SK-N-SH (cell line): ENCODE measurements around the gene SGPL1. TPM values are rescaled to one million over a fixed set of nuclear protein-coding genes. Genes with fewer than 3 reads are reported as not detected.

ENCODE experiments used
- CTCF ChIA-PET: fragments of 300-600, 350-600 bp; formaldehyde crosslinking; extraction: SDS; loops from one replicate; lab custom pipeline; 2021; lab: Yijun Ruan, JAX
- POLR2A ChIA-PET: fragments of 350-600 bp; sonication (Branson Sonifier 250); formaldehyde crosslinking; extraction: SDS; loops from one replicate; lab custom pipeline; 2020; ENCODE audit warnings: antibody characterized with exemption, inconsistent platforms; lab: Yijun Ruan, JAX
- DNase-seq: peaks from one replicate; pipeline ENCODE4 v3.0.0; 2012
- H2AFZ ChIP-seq: fragments of 200-600 bp; sonication (generic); 2 replicates; pipeline ENCODE4 v1.8.1; 2016; ENCODE audit warnings: antibody characterized with exemption, mild to moderate bottlenecking, low read depth
- H3F3A ChIP-seq: fragments of 200-600 bp; sonication (generic); replicated peaks from 2 replicates; pipeline ENCODE3; 2016; ENCODE audit warnings: antibody characterized with exemption, mild to moderate bottlenecking; ENCODE audit not compliant: insufficient read depth
- H3K27ac ChIP-seq, 2 experiments: fragments of 200-500 bp in 1 of 2; fragments of 200-600 bp in 1 of 2; sonication (Bioruptor generic) in 1 of 2; sonication (generic), shearing (Covaris generic) in 1 of 2; 2 replicates each; pipeline versions ENCODE4 v1.5.1 to v1.6.1; 2014 to 2016; ENCODE audit warnings: low read depth in 2 of 2, inconsistent platforms in 1 of 2, low read length in 1 of 2, mild to moderate bottlenecking in 1 of 2, mixed read lengths in 1 of 2
- H3K27me3 ChIP-seq: fragments of 200-600 bp; sonication (generic), shearing (Covaris generic); 2 replicates; pipeline ENCODE4 v1.6.1; 2016; ENCODE audit warnings: mixed run types; ENCODE audit not compliant: insufficient read depth
- H3K36me3 ChIP-seq, 2 experiments: fragments of 200-500 bp in 1 of 2; fragments of 200-600 bp in 1 of 2; sonication (Bioruptor generic) in 1 of 2; sonication (generic) in 1 of 2; replicated peaks in 1 of 2; 2 replicates each; pipeline versions ENCODE3 to v1.5.1; 2014 to 2016; ENCODE audit warnings: low read length in 1 of 2, mild to moderate bottlenecking in 1 of 2; ENCODE audit not compliant: insufficient read depth in 2 of 2, control insufficient read depth in 1 of 2
- H3K4me1 ChIP-seq, 2 experiments: fragments of 200-500 bp in 1 of 2; fragments of 200-600 bp in 1 of 2; sonication (Bioruptor generic) in 1 of 2; sonication (generic), shearing (Covaris generic) in 1 of 2; 2 replicates each; pipeline versions ENCODE4 v1.5.1 to v1.6.1; 2014 to 2016; ENCODE audit warnings: low read depth in 1 of 2, low read length in 1 of 2, mixed run types in 1 of 2; ENCODE audit not compliant: insufficient read depth in 2 of 2, control insufficient read depth in 1 of 2
- H3K4me2 ChIP-seq: fragments of 200-600 bp; sonication (generic), shearing (Covaris generic); 2 replicates; pipeline ENCODE4 v1.6.1; 2017; ENCODE audit warnings: mixed run types
- H3K4me3 ChIP-seq, 2 experiments: fragments of 200-500 bp in 1 of 2; fragments of 200-600 bp in 1 of 2; sonication (Bioruptor generic) in 1 of 2; sonication (generic), shearing (Covaris generic) in 1 of 2; 2 replicates each; pipeline versions ENCODE4 v1.5.1 to v1.8.1; 2014 to 2016; ENCODE audit warnings: low read depth in 2 of 2, inconsistent platforms in 1 of 2, low read length in 1 of 2, mild to moderate bottlenecking in 1 of 2, mixed read lengths in 1 of 2, moderate library complexity in 1 of 2
- H3K79me2 ChIP-seq: fragments of 200-600 bp; sonication (generic); 2 replicates; pipeline ENCODE4 v1.8.1; 2017; ENCODE audit warnings: mild to moderate bottlenecking; ENCODE audit not compliant: insufficient read depth
- H3K9ac ChIP-seq: fragments of 200-600 bp; sonication (generic); 2 replicates; pipeline ENCODE4 v1.6.1; 2017; ENCODE audit warnings: mixed run types
- H3K9me2 ChIP-seq: fragments of 200-600 bp; sonication (generic); 2 replicates; pipeline ENCODE4 v1.6.1; 2017; ENCODE audit warnings: mixed run types
- H3K9me3 ChIP-seq: fragments of 200-600 bp; sonication (generic); 2 replicates; pipeline ENCODE4 v1.6.1; 2017; ENCODE audit warnings: mixed run types, mild to moderate bottlenecking, moderate library complexity
- H4K20me1 ChIP-seq: fragments of 200-600 bp; sonication (generic); 2 replicates; pipeline ENCODE4 v1.6.1; 2017; ENCODE audit warnings: mild to moderate bottlenecking, mixed run types; ENCODE audit not compliant: insufficient read depth
- EP300 ChIP-seq, 2 experiments: IDR thresholded peaks; 2 replicates each; pipeline versions ENCODE4 v1.4.0 to v1.6.1; 2012; ENCODE audit warnings: borderline replicate concordance in 1 of 2, low read depth in 1 of 2, low read length in 1 of 2
- FOSL2 ChIP-seq: IDR thresholded peaks from 2 replicates; pipeline ENCODE4 v1.4.0; 2012; ENCODE audit warnings: low read depth, mild to moderate bottlenecking, moderate library complexity, borderline replicate concordance
- FOXJ3 ChIP-seq: sonication (generic); formaldehyde crosslinking; IDR thresholded peaks from 2 replicates; pipeline ENCODE4 v1.5.1; 2020; ENCODE audit warnings: mild to moderate bottlenecking, missing genetic modification reagents
- NRF1 ChIP-seq: IDR thresholded peaks from 2 replicates; pipeline ENCODE4 v1.6.1; 2012; ENCODE audit warnings: low read depth, mild to moderate bottlenecking, low read length
- RFX5 ChIP-seq: IDR thresholded peaks from 2 replicates; pipeline ENCODE4 v1.6.1; 2012; ENCODE audit warnings: mild to moderate bottlenecking, improper control_type of control experiment, low read length
- RXRA ChIP-seq: IDR thresholded peaks from 2 replicates; pipeline ENCODE4 v1.4.0; 2012; ENCODE audit warnings: low read depth, mild to moderate bottlenecking, borderline replicate concordance
- TAF1 ChIP-seq: IDR thresholded peaks from 2 replicates; pipeline ENCODE4 v1.6.1; 2012; ENCODE audit warnings: low read depth, mild to moderate bottlenecking, low read length, moderate library complexity, borderline replicate concordance
- TEAD4 ChIP-seq: IDR thresholded peaks from 2 replicates; pipeline ENCODE4 v1.4.0; 2012; ENCODE audit warnings: mild to moderate bottlenecking, borderline replicate concordance; ENCODE audit not compliant: insufficient read depth
- YY1 ChIP-seq: IDR thresholded peaks from 2 replicates; pipeline ENCODE4 v1.4.0; 2012; ENCODE audit warnings: low read depth, mild to moderate bottlenecking
- WGBS: methylation state at CpG from one replicate; pipeline ENCODE4 v1.1.6; 2017; ENCODE audit warnings: low lambda C conversion rate; 5-methylcytosine and 5-hydroxymethylcytosine counted together
- polyA plus RNA-seq, 3 experiments: library from polyadenylated mRNA; depleted of rRNA; stranded (reverse); fragments of >200 nt; gene quantifications; 2 replicates each; pipeline ENCODE4 v1.2.3, GENCODE V29; 2012
- TF ChIP-seq, protein P1 (sequence below): fragments of 200-600 bp; sonication (generic); IDR thresholded peaks from 2 replicates; pipeline ENCODE4 v1.6.1; 2017; ENCODE audit warnings: antibody characterized with exemption, mild to moderate bottlenecking, moderate library complexity
- TF ChIP-seq, protein P2 (sequence below): IDR thresholded peaks from 2 replicates; pipeline ENCODE4; 2012
- TF ChIP-seq, protein P3 (sequence below): IDR thresholded peaks from 2 replicates; pipeline ENCODE4 v1.4.0; 2012; ENCODE audit warnings: low read depth, borderline replicate concordance
- TF ChIP-seq, protein P4 (sequence below): IDR thresholded peaks from 2 replicates; pipeline ENCODE4 v1.4.0; 2012; ENCODE audit warnings: low read depth
- TF ChIP-seq, protein P5 (sequence below): fragments of 150-350 bp; IDR thresholded peaks from 2 replicates; pipeline ENCODE4 v1.6.1; 2016; ENCODE audit warnings: mild to moderate bottlenecking, low read depth, low read length

SGPL1 gene
- polyA plus RNA-seq, 1 of the 3 experiments (the other 2 are of a cell fraction) = 11.8 TPM

DNA sequence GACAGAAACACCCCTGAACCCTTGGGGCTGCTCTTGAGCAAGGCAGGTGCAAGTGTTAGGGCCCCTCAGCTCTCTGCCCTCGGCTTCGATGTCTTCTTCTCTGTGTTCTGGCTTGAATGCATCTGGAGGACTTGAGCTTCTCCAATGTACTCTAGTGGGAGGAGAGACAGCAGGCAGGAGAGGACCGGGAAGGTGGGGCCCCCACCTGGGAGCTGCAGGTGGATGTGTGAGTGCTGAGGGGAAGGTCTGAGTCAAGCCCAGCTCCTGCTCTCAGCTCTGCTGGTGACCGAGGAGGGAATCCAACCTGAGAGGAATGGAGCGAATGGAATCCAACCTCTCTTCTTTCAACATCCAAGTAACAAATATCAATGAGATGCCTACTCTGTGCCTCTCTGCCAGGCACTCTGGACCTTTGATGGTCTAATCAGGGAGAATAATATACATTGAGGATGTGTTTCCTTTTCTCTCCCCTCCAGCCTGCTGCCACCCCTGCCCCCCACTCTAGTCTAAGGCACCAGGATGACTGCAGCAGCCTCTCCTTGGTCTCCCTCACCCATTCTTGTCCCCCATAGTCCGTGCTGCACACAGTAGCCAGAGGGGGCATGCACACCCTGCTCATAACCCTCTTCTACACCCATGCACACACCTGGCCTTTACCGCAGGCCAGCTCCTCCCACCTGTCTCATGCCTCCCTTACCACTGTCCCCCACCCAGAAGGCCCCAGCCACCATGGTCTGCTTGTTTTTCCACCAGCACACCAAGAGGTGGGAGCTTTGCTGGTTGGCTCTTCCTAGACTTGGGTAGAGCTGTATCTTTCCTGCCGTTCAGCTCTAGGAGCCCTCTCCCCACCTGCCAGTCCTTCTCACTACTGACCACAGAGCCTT is 44.2 kb upstream of the SGPL1 start:
- no peaks in the 10 kb centered on the region for H3K9me2 ChIP-seq
- no peaks in the 10 kb centered on the region for H3F3A ChIP-seq
- peak; percentile 7 for DNase-seq
- ChIA-PET POLR2A (no interaction called here), CTCF (interaction anchor here (0.8 to 1.7 kb wide), 2 partner anchors 12 to 310 kb away, joined by 4 to 9 read pairs; no protein-coding TSS in a partner anchor)
- H3K9ac ChIP-seq = no peak overlapping the region
- no peaks in the 10 kb centered on the region for H3K9me3 ChIP-seq
- no peak overlapping the region for H3K4me2 ChIP-seq
- no peak overlapping the region for H3K27ac ChIP-seq
- H4K20me1 ChIP-seq = no peaks in the 10 kb centered on the region
- no peak overlapping the region for H2AFZ ChIP-seq
- no peaks in the 10 kb centered on the region for H3K36me3 ChIP-seq
- TF ChIP-seq TEAD4 (no peak), RFX5 (no peak), TAF1 (no peak), EP300 (IDR thresholded peaks at IDR 0.05; ENCODE audit: borderline replicate concordance in 1 of 2, low read depth in 1 of 2, low read length in 1 of 2) (no peak), FOSL2 (no peak), RXRA (no peak), NRF1 (no peak), FOXJ3 (CRISPR knock-in tag) (no peak)
- TF ChIP-seq, protein P1, sequence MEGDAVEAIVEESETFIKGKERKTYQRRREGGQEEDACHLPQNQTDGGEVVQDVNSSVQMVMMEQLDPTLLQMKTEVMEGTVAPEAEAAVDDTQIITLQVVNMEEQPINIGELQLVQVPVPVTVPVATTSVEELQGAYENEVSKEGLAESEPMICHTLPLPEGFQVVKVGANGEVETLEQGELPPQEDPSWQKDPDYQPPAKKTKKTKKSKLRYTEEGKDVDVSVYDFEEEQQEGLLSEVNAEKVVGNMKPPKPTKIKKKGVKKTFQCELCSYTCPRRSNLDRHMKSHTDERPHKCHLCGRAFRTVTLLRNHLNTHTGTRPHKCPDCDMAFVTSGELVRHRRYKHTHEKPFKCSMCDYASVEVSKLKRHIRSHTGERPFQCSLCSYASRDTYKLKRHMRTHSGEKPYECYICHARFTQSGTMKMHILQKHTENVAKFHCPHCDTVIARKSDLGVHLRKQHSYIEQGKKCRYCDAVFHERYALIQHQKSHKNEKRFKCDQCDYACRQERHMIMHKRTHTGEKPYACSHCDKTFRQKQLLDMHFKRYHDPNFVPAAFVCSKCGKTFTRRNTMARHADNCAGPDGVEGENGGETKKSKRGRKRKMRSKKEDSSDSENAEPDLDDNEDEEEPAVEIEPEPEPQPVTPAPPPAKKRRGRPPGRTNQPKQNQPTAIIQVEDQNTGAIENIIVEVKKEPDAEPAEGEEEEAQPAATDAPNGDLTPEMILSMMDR = no peak
- TF ChIP-seq, protein P2, sequence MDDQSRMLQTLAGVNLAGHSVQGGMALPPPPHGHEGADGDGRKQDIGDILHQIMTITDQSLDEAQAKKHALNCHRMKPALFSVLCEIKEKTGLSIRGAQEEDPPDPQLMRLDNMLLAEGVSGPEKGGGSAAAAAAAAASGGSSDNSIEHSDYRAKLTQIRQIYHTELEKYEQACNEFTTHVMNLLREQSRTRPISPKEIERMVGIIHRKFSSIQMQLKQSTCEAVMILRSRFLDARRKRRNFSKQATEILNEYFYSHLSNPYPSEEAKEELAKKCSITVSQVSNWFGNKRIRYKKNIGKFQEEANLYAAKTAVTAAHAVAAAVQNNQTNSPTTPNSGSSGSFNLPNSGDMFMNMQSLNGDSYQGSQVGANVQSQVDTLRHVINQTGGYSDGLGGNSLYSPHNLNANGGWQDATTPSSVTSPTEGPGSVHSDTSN = no peak
- TF ChIP-seq, protein P3, sequence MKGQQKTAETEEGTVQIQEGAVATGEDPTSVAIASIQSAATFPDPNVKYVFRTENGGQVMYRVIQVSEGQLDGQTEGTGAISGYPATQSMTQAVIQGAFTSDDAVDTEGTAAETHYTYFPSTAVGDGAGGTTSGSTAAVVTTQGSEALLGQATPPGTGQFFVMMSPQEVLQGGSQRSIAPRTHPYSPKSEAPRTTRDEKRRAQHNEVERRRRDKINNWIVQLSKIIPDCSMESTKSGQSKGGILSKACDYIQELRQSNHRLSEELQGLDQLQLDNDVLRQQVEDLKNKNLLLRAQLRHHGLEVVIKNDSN = no peak
- TF ChIP-seq, all 33 proteins: peak for 0
- Histone ChIP-seq H3K4me1 (no peaks in the 10 kb centered on the region; a peak in 1 of 4 replicates), H3K27me3 (no peaks in the 10 kb centered on the region; the same call in 1 of the 2 replicates), H3K79me2 (no peaks in the 10 kb centered on the region), H3K4me3 (no peak overlapping the region)
- 60% methylated on average over 8 of the region's 8 CpGs for WGBS

DNA sequence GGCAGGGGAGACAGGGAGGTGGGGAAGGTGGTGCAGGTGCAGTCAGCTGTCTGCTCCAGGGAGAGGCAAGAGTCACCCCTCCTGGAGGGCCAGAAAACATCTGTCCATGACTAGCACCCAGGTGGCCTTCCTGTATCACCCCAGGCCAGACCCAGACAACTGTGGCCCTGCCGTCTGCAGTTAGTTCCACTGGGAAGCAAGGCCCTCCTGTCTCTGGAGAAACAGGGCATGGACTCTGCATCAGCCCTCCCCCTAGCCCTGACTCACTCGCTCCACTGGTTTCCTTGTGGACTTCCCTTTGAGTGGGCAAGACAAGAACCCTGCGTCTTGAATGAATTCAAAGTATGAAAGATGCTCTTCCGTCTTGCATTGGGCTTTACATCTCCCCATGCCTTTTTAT is 43.1 kb upstream of the SGPL1 start:
- ChIA-PET POLR2A (no interaction called here), CTCF (interaction anchor here (2.5 kb wide), 1 partner anchor 14 kb away, joined by 11 read pairs; no protein-coding TSS in a partner anchor)
- no peak overlapping the region for H3K4me3 ChIP-seq
- H3K9me3 ChIP-seq = no peaks in the 10 kb centered on the region
- H3K4me1 ChIP-seq = no peaks in the 10 kb centered on the region; a peak in 1 of 4 replicates
- no peak overlapping the region for H3K4me2 ChIP-seq
- peak; percentile 10 for DNase-seq
- no peaks in the 10 kb centered on the region for H3K36me3 ChIP-seq
- no peaks in the 10 kb centered on the region; the same call in 1 of the 2 replicates for H3K27me3 ChIP-seq
- no peaks in the 10 kb centered on the region for H4K20me1 ChIP-seq
- no peaks in the 10 kb centered on the region for H3F3A ChIP-seq
- TF ChIP-seq YY1 = no peak
- TF ChIP-seq, protein P4, sequence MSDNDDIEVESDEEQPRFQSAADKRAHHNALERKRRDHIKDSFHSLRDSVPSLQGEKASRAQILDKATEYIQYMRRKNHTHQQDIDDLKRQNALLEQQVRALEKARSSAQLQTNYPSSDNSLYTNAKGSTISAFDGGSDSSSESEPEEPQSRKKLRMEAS = no peak
- TF ChIP-seq, protein P5, sequence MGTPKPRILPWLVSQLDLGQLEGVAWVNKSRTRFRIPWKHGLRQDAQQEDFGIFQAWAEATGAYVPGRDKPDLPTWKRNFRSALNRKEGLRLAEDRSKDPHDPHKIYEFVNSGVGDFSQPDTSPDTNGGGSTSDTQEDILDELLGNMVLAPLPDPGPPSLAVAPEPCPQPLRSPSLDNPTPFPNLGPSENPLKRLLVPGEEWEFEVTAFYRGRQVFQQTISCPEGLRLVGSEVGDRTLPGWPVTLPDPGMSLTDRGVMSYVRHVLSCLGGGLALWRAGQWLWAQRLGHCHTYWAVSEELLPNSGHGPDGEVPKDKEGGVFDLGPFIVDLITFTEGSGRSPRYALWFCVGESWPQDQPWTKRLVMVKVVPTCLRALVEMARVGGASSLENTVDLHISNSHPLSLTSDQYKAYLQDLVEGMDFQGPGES = no peak
- no peak for TF ChIP-seq NRF1
- TF ChIP-seq RFX5 = no peak
- no peak overlapping the region for H3K9ac ChIP-seq
- WGBS = 75% methylated on average over 4 of the region's 4 CpGs
- H3K9me2 ChIP-seq = no peaks in the 10 kb centered on the region
- H3K79me2 ChIP-seq = no peaks in the 10 kb centered on the region
- H3K27ac ChIP-seq = no peak overlapping the region
- H2AFZ ChIP-seq = no peak overlapping the region
